Measurements from ENCODE around the gene POMT1.

POMT1 gene

DNA sequence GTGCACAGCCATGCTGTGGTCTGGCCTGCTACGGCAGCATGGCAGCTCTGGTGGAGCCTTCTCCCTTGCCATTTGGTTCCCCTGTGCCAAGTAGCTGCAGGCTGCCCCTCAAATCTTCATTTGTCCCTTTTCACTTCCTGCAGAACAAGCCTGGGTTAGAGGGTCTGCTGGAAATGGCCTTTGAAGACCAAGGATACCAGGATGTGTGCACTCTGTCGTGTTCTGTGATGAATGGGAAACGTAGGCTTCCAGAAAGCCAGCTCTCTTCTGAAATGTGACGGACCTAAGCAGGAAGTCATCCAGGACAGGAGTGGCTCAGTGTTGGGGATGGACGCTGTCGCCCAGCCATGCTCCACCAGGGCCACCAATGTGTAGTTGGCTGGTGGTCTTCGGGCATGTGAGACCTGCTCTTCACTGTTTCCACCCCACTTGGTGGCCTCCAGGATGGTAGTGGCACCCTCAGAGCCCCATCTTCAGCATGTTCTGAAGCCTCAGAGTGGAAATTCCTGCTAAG, 3.4 kb upstream of the POMT1 start:
- POLR2A ChIA-PET: no interaction called here
- peaks cover 3 to 69% of the 10 kb centered on the region in 2 experiments; a peak in 2 of 3 replicates for H3K36me3 ChIP-seq (ENCODE audit: control insufficient read depth in 2 of 2, insufficient read depth in 1 of 2, low read length in 2 of 2)
- CTCF ChIA-PET: interaction anchor here (1.0 to 1.9 kb wide), 4 partner anchors 8 to 163 kb away, joined by 3 to 10 read pairs (median 4); no protein-coding TSS in a partner anchor
- peak overlapping the region; percentile 1; the same call in 1 of the 2 replicates for H3K27ac ChIP-seq (ENCODE audit: extremely low read depth, low read depth, low read length)
- TF ChIP-seq ZNF548 (tag by site-specific recombination; IDR thresholded peaks at IDR 0.05) (no peak), ZNF558 (tag by site-specific recombination; IDR thresholded peaks at IDR 0.05) (no peak), ZFHX2 (tag by site-specific recombination; conservative IDR thresholded peaks at IDR 0.05) (no peak), ZNF664 (tag by site-specific recombination; IDR thresholded peaks at IDR 0.05) (no peak), GLIS2 (tag by site-specific recombination; IDR thresholded peaks at IDR 0.05) (peak; percentile 23; the same call in 1 of the 2 replicates), ZNF670 (tag by site-specific recombination; IDR thresholded peaks at IDR 0.05; ENCODE audit: low read depth) (no peak), ZFP37 (tag by site-specific recombination; IDR thresholded peaks at IDR 0.05) (no peak), ZIC2 (tag by site-specific recombination; IDR thresholded peaks at IDR 0.05) (no peak), BCL11B (tag by site-specific recombination; IDR thresholded peaks at IDR 0.05; ENCODE audit: low read depth) (no peak), ZNF596 (tag by site-specific recombination; IDR thresholded peaks at IDR 0.05) (no peak), ZNF600 (tag by site-specific recombination; IDR thresholded peaks at IDR 0.05) (peak; percentile 89; the same call in 1 of the 2 replicates), ZNF585B (tag by site-specific recombination; IDR thresholded peaks at IDR 0.05) (no peak)
- H3K4me3 ChIP-seq (ENCODE audit: low read depth, low read length): no peak overlapping the region
- H3K9me3 ChIP-seq (ENCODE audit: control insufficient read depth, insufficient read depth, low read depth, low read length): no peaks in the 10 kb centered on the region
- peaks cover 4% of the 10 kb centered on the region; the same call in 1 of the 2 replicates for H3K4me1 ChIP-seq (ENCODE audit: control insufficient read depth, insufficient read depth, low read length)

- Histone ChIP-seq H3K4me3 (ENCODE audit: low read depth, low read length) (no peak overlapping the region), H3K27ac (ENCODE audit: extremely low read depth, low read depth, low read length) (no peak overlapping the region), H3K9me3 (ENCODE audit: control insufficient read depth, insufficient read depth, low read depth, low read length) (no peaks in the 10 kb centered on the region), H3K36me3 (ENCODE audit: control insufficient read depth in 2 of 2, insufficient read depth in 1 of 2, low read length in 2 of 2) (peaks cover 0 to 58% of the 10 kb centered on the region in 2 experiments), H3K4me1 (ENCODE audit: control insufficient read depth, insufficient read depth, low read length) (peaks cover 6% of the 10 kb centered on the region; the same call in 1 of the 2 replicates)
- POLR2A ChIA-PET: no interaction called here
- TF ChIP-seq ZNF629 (tag by site-specific recombination; IDR thresholded peaks at IDR 0.05) (no peak), ZNF600 (tag by site-specific recombination; IDR thresholded peaks at IDR 0.05) (peak; percentile 89), ZNF248 (tag by site-specific recombination; IDR thresholded peaks at IDR 0.05) (no peak)
- TF ChIP-seq, protein P1, sequence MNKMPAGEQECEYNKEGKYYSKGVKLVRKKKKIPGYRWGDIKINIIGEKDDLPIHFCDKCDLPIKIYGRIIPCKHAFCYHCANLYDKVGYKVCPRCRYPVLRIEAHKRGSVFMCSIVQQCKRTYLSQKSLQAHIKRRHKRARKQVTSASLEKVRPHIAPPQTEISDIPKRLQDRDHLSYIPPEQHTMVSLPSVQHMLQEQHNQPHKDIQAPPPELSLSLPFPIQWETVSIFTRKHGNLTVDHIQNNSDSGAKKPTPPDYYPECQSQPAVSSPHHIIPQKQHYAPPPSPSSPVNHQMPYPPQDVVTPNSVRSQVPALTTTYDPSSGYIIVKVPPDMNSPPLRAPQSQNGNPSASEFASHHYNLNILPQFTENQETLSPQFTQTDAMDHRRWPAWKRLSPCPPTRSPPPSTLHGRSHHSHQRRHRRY (tag by site-specific recombination; IDR thresholded peaks at IDR 0.05): no peak
- CTCF ChIA-PET: interaction anchor here (0.8 to 1.9 kb wide), 3 partner anchors 16 to 151 kb away, joined by 3 to 10 read pairs (median 4); no protein-coding TSS in a partner anchor
Measured at GRCh38 chr9:131500377-131500776, 2.3 kb upstream of the POMT1 start.

DNA sequence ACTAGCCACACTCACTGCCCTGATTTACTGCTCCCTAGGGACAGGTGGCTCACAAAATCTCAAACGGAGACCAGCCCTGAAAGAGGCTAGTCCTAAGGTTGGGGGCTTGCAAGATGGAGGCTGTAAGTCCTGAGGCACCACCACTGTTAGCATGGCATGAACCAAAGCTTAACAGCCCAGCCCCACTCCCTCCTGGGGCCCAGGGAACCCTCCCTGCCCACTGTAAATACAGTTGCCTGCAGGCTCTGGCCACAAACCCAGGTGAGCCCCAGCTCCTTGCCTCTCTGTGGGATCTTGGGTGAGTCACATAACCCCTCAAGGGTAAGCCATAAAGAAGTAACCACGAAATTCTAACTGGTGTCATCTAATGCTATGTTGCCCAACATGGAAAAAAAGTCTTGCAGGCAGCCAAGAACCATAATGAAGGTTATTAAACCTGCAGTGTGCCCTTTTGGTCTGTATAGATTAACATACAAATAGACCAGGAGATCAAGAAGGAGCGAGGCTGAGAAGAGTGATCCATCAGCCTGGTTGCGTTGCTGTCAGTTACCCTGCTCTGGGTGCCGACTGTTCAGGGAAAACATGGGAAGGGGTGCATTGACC, 1.7 kb upstream of the POMT1 start:
- Histone ChIP-seq H3K4me1 (ENCODE audit: control insufficient read depth, insufficient read depth, low read length) (peaks cover 6% of the 10 kb centered on the region; the same call in 1 of the 2 replicates), H3K36me3 (ENCODE audit: control insufficient read depth in 2 of 2, insufficient read depth in 1 of 2, low read length in 2 of 2) (peaks cover 0 to 55% of the 10 kb centered on the region in 2 experiments), H3K27ac (ENCODE audit: extremely low read depth, low read depth, low read length) (peak overlapping the region; percentile 43; the same call in 1 of the 2 replicates), H3K4me3 (ENCODE audit: low read depth, low read length) (no peak overlapping the region), H3K9me3 (ENCODE audit: control insufficient read depth, insufficient read depth, low read depth, low read length) (no peaks in the 10 kb centered on the region)
- ChIA-PET CTCF (interaction anchor here (0.8 to 1.9 kb wide), 3 partner anchors 20 to 165 kb away, joined by 3 to 10 read pairs (median 3); no protein-coding TSS in a partner anchor), POLR2A (no interaction called here)
- no peak for TF ChIP-seq ZNF239 (tag by site-specific recombination; IDR thresholded peaks at IDR 0.05)
- TF ChIP-seq ZNF133 (tag by site-specific recombination; IDR thresholded peaks at IDR 0.05): no peak
- TF ChIP-seq ZFP41 (tag by site-specific recombination; IDR thresholded peaks at IDR 0.05; ENCODE audit: borderline replicate concordance): no peak
- TF ChIP-seq, protein P2, sequence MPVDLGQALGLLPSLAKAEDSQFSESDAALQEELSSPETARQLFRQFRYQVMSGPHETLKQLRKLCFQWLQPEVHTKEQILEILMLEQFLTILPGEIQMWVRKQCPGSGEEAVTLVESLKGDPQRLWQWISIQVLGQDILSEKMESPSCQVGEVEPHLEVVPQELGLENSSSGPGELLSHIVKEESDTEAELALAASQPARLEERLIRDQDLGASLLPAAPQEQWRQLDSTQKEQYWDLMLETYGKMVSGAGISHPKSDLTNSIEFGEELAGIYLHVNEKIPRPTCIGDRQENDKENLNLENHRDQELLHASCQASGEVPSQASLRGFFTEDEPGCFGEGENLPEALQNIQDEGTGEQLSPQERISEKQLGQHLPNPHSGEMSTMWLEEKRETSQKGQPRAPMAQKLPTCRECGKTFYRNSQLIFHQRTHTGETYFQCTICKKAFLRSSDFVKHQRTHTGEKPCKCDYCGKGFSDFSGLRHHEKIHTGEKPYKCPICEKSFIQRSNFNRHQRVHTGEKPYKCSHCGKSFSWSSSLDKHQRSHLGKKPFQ (tag by site-specific recombination; IDR thresholded peaks at IDR 0.05): no peak
- TF ChIP-seq ZNF704 (tag by site-specific recombination; IDR thresholded peaks at IDR 0.05): no peak
- TF ChIP-seq HIC1 (tag by site-specific recombination; IDR thresholded peaks at IDR 0.05): 0 out of 2 replicates have a peak, but pooled peaks have one; percentile 33
- TF ChIP-seq ZNF335 (tag by site-specific recombination; conservative IDR thresholded peaks at IDR 0.05): no peak
- TF ChIP-seq ZNF302 (tag by site-specific recombination; IDR thresholded peaks at IDR 0.05; ENCODE audit: low read depth): no peak
- no peak for TF ChIP-seq GFI1B (tag by site-specific recombination; IDR thresholded peaks at IDR 0.05)
- TF ChIP-seq ZNF202 (tag by site-specific recombination; IDR thresholded peaks at IDR 0.05; ENCODE audit: borderline replicate concordance): no peak
